HepG2 (cell line): ENCODE data around the gene CELF5. TPM values are rescaled to one million over a fixed set of nuclear protein-coding genes. Genes with fewer than 3 reads are reported as not detected.

ENCODE experiments used
- BATF2 ChIP-seq: sonication (generic); formaldehyde crosslinking; IDR thresholded peaks from 2 replicates; pipeline ENCODE4 v1.8.0; 2022; ENCODE audit warnings: mild to moderate bottlenecking, missing genetic modification reagents, moderate library complexity
- CREM ChIP-seq, 2 experiments: sonication (generic) in 1 of 2; formaldehyde crosslinking in 1 of 2; IDR thresholded peaks; 2 replicates each; pipeline versions ENCODE4 v1.4.0 to v1.6.1; 2016 to 2020; ENCODE audit warnings: antibody characterized with exemption in 1 of 2, mild to moderate bottlenecking in 1 of 2, missing genetic modification reagents in 1 of 2
- ELF1 ChIP-seq: sonication (generic); formaldehyde crosslinking; IDR thresholded peaks from 2 replicates; pipeline ENCODE4 v1.4.0; 2020; ENCODE audit warnings: missing genetic modification reagents
- ELK4 ChIP-seq: sonication (generic); formaldehyde crosslinking; IDR thresholded peaks from 2 replicates; pipeline ENCODE4 v1.9.0; 2021; ENCODE audit warnings: missing genetic modification reagents, borderline replicate concordance
- GATAD2A ChIP-seq: IDR thresholded peaks from 2 replicates; pipeline ENCODE4 v1.6.1; 2016
- HES4 ChIP-seq: sonication (generic); formaldehyde crosslinking; IDR thresholded peaks from 2 replicates; pipeline ENCODE4 v1.9.0; 2021; ENCODE audit warnings: mild to moderate bottlenecking, missing genetic modification reagents, borderline replicate concordance
- HMGXB3 ChIP-seq: sonication (generic); formaldehyde crosslinking; IDR thresholded peaks from 2 replicates; pipeline ENCODE4 v1.4.0; 2020; ENCODE audit warnings: missing genetic modification reagents, borderline replicate concordance
- MEF2D ChIP-seq: sonication (generic); formaldehyde crosslinking; IDR thresholded peaks from 2 replicates; pipeline ENCODE4 v1.5.1; 2020; ENCODE audit warnings: mild to moderate bottlenecking, missing genetic modification reagents
- MIER3 ChIP-seq: IDR thresholded peaks from 2 replicates; pipeline ENCODE4 v1.6.1; 2016; ENCODE audit warnings: missing compliant biosample characterization, borderline replicate concordance
- MXI1 ChIP-seq: IDR thresholded peaks from 3 replicates; pipeline ENCODE4 v1.6.1; 2012; ENCODE audit warnings: low read depth, low read length, inconsistent platforms, borderline replicate concordance
- MZF1 ChIP-seq: sonication (generic); formaldehyde crosslinking; IDR thresholded peaks from 2 replicates; pipeline ENCODE4 v1.8.1; 2023; ENCODE audit warnings: mild to moderate bottlenecking, missing genetic modification reagents, borderline replicate concordance
- PREB ChIP-seq: sonication (generic); formaldehyde crosslinking; IDR thresholded peaks from 2 replicates; pipeline ENCODE4 v1.4.0; 2020; ENCODE audit warnings: missing genetic modification reagents
- TGIF2 ChIP-seq: IDR thresholded peaks from 2 replicates; pipeline ENCODE4 v1.6.1; 2016; ENCODE audit warnings: control low read depth, missing compliant biosample characterization
- ZBTB38 ChIP-seq: sonication (generic); formaldehyde crosslinking; IDR thresholded peaks from 2 replicates; pipeline ENCODE4 v1.5.1; 2020; ENCODE audit warnings: mild to moderate bottlenecking, missing genetic modification reagents
- ZBTB49 ChIP-seq: sonication (generic); formaldehyde crosslinking; IDR thresholded peaks from 2 replicates; pipeline ENCODE4 v1.4.0; 2020; ENCODE audit warnings: missing genetic modification reagents, borderline replicate concordance
- ZNF382 ChIP-seq: sonication (generic); formaldehyde crosslinking; IDR thresholded peaks from 2 replicates; pipeline ENCODE4 v1.5.0; 2020; ENCODE audit warnings: missing genetic modification reagents, mild to moderate bottlenecking, borderline replicate concordance
- ZNF740 ChIP-seq: sonication (generic); formaldehyde crosslinking; IDR thresholded peaks from 2 replicates; pipeline ENCODE4 v1.4.0; 2020; ENCODE audit warnings: missing genetic modification reagents
- ZNF788 ChIP-seq: sonication (generic); formaldehyde crosslinking; IDR thresholded peaks from 2 replicates; pipeline ENCODE4 v1.5.0; 2020; ENCODE audit warnings: mild to moderate bottlenecking, missing genetic modification reagents, borderline replicate concordance
- polyA plus RNA-seq, 8 experiments: library from polyadenylated mRNA; depleted of rRNA in 3 of 8; stranded (reverse) in 7 of 8; unstranded in 1 of 8; fragments of >200 nt; fragmentation: Illumina TruSeq in 4 of 8; extraction: Trizol in 4 of 8; gene quantifications; 2 replicates each; pipeline versions ENCODE4 v1.2.1 to v1.2.3, GENCODE V29; 2011 to 2016; ENCODE audit warnings: low read depth in 4 of 8, missing spikeins in 1 of 8, mixed read lengths in 1 of 8; ENCODE audit not compliant: insufficient read depth in 1 of 8
- total RNA-seq, 5 experiments: library from RNA; depleted of rRNA; stranded (reverse); fragments of >200 nt; fragmentation: Illumina TruSeq; extraction: Trizol; gene quantifications; 2 replicates each; pipeline ENCODE4 v1.2.3, GENCODE V29; 2016; ENCODE audit warnings: low read depth in 1 of 5

The CELF5 gene
- total and polyA plus RNA-seq, 2 of the 13 experiments (the other 11 are each of a cell fraction or from before 2014, with no cell fraction given): 0.31 to 0.84 TPM

GRCh38 chr19:3185461-3186159, 38.9 kb upstream of the CELF5 start, which contains the start of gene NCLN (continued):
- no peak for TF ChIP-seq PREB (CRISPR knock-in tag)
- no peak for TF ChIP-seq ZBTB38 (CRISPR knock-in tag)
- no peak for TF ChIP-seq ZNF788 (CRISPR knock-in tag)
- no peak for TF ChIP-seq MEF2D
- TF ChIP-seq HMGXB3 (CRISPR knock-in tag): no peak
- TF ChIP-seq MIER3 (CRISPR knock-in tag): peak; percentile 24; the same call in 1 of the 2 replicates
- peak; percentile 79 for TF ChIP-seq ELF1 (CRISPR knock-in tag)
- TF ChIP-seq GATAD2A: no peak
- TF ChIP-seq ZBTB49 (CRISPR knock-in tag): no peak
- no peak for TF ChIP-seq ZNF382
- TF ChIP-seq CREM (IDR thresholded peaks at IDR 0.05): peak; percentile 99
- no peak for TF ChIP-seq CREM (CRISPR knock-in tag; IDR thresholded peaks at IDR 0.05)
- TF ChIP-seq MXI1: peak; percentile 80; the same call in 2 of the 3 replicates
- TF ChIP-seq MZF1 (CRISPR knock-in tag): no peak
- no peak for TF ChIP-seq ZNF740 (CRISPR knock-in tag)
- TF ChIP-seq BATF2: no peak
- TF ChIP-seq ELK4 (CRISPR knock-in tag): no peak
- no peak for TF ChIP-seq TGIF2 (CRISPR knock-in tag)
- no peak for TF ChIP-seq HES4 (CRISPR knock-in tag)
